RWPE1 (cell line): ENCODE measurements around the gene MKLN1.
A peak's percentile ranks its signal among the peaks of the same experiment; 100 is the strongest.
"Not testable (repeated sequence)": the region's sequence is repeated elsewhere in the genome, so short reads cannot be mapped to it uniquely, and the experiment has no call there.

Source experiments
- CTCF ChIA-PET: fragments of 350-600 bp; sonication (Branson Sonifier 250); formaldehyde crosslinking; extraction: SDS; loops from one replicate; lab custom pipeline; 2021; lab: Yijun Ruan, JAX
- POLR2A ChIA-PET: fragments of 400-600 bp; formaldehyde crosslinking; extraction: SDS; loops from one replicate; lab custom pipeline; 2020; ENCODE audit warnings: antibody characterized with exemption; ENCODE audit not compliant: low non-redundant PET; lab: Yijun Ruan, JAX
- DNase-seq: peaks from one replicate; pipeline ENCODE4 v3.0.0; 2012; ENCODE audit warnings: low spot score
- H3K27ac ChIP-seq: fragments of 450-650 bp; 2 replicates; pipeline ENCODE4 v1.5.1; 2017
- CTCF ChIP-seq: fragments of 450-650 bp; conservative IDR thresholded peaks from 2 replicates; pipeline ENCODE4 v1.5.1; 2017; ENCODE audit warnings: low read depth, mild to moderate bottlenecking

Gene MKLN1

GRCh38 chr7:131500357-131500756 lies 172.7 kb downstream of the MKLN1 start:
- ChIA-PET CTCF (no interaction called here), POLR2A (no interaction called here)
- TF ChIP-seq CTCF: no peak
- H3K27ac ChIP-seq: no peak overlapping the region
- no peak for DNase-seq

DNA sequence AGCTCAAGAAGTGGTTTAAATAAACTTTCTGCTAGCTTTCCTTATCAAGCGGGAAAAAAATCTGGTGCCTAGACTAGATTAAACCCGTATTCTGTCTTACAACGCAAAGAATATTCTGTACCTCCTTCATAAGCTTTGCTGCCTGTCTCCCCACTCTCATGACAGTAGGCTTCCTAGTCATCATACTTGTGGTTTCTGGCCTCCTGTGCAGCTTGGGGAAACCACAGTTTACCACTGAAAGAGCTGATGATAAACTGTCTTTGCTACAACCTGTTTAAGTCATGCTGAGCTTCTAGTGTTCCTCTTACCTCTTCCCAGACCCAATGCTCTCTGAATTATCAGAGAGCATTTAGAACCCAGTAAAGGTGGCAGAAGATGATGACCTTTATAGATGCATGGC lies 173.7 kb downstream of the MKLN1 start:
- H3K27ac ChIP-seq: no peak overlapping the region
- TF ChIP-seq CTCF: no peak
- ChIA-PET CTCF (no interaction called here), POLR2A (no interaction called here)
- no peak for DNase-seq

DNA sequence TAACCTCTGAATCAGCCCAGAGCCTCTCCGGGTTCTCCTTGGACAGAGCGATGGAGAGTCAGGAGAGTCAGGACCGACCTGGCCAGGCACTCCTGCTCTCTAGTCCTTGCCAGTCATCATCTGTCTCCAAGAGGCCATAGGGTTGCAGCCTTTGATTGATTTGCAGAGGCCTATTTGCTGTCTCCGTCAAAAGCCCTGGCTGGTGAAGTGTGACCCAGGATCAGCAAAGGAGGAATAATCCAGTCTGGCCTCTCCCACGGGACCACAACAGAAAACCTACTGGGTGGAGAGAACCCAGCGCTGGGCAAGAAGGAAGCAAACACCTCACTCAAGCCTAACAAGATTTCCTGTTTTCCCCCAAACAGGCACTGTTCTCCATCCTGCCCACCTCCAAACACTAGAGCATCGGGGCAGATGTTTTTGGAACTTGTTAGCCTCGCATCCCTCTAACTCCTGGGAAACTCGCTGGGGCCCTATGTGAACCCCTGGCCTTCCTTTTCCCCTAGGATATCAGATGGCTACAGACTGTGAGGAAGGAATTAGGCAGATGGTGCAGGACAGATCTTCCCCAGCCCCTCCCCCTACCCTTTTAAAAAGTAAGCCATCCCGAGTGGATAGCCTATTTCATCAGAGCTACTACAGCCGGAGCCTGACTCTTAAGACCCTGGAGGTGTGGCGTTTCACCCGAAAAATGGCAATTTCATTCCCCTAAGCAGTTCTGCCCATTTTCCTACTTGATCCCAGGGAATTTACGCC lies 174.4 kb downstream of the MKLN1 start:
- POLR2A ChIA-PET: no interaction called here
- DNase-seq: no peak
- no peak overlapping the region; the same call in 1 of the 2 replicates for H3K27ac ChIP-seq
- CTCF ChIA-PET: no interaction called here
- TF ChIP-seq CTCF: no peak

GRCh38 chr7:131502810-131503508 lies 175.3 kb downstream of the MKLN1 start:
- H3K27ac ChIP-seq: peak overlapping the region; percentile 32
- TF ChIP-seq CTCF: no peak
- CTCF ChIA-PET: no interaction called here
- DNase-seq: no peak
- POLR2A ChIA-PET: no interaction called here

GRCh38 chr7:131503639-131504038 lies 176.0 kb downstream of the MKLN1 start:
- CTCF ChIA-PET: interaction anchor here (1.0 kb wide), 1 partner anchor 10 kb away, joined by 3 read pairs; no protein-coding TSS in a partner anchor
- TF ChIP-seq CTCF: no peak
- POLR2A ChIA-PET: no interaction called here
- peak overlapping the region; percentile 32; the same call in 1 of the 2 replicates for H3K27ac ChIP-seq
- no peak for DNase-seq

DNA sequence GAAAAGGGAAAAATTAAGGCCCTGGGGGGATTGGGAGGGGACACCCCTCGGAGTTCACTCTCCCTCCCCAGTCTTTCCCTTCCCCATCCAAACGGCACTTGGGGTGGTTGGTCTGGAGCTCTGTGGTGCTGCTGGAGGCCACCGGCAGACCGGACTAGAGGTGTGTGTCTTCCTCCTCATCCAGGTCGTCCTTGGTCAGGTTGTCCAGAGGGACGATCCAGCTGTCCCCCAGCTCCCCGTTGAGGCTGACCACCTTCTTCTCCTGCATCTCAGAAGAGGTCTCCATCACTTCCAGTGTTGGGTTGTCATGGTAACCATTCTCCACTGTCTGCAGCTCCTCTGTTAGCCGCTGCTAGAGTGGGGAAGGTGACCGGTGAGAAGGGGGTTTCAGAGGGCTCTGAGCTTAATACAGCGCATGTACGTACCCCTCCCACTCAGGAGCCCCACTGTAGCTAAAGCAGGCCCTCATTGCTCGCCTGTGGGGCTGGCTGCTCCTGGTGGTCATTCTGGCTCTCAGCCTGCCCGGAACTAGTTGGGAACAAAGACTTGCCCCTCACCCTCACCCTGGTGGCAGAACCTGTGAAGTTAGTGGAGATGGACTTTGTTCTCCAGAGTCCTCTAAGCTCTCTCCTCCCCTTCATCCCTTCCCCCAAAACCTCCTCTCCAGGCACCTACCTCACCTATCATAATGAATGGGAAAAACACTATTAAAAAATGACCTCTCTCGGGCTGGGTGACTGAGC lies 176.7 kb downstream of the MKLN1 start:
- CTCF ChIA-PET: interaction anchor here (1.0 kb wide), 1 partner anchor 9 kb away, joined by 3 read pairs; no protein-coding TSS in a partner anchor
- no peak for DNase-seq
- no peak overlapping the region for H3K27ac ChIP-seq
- POLR2A ChIA-PET: no interaction called here
- TF ChIP-seq CTCF: no peak

GRCh38 chr7:131505037-131505620 lies 177.5 kb downstream of the MKLN1 start:
- CTCF ChIA-PET: interaction anchor here (0.6 to 0.9 kb wide), 2 partner anchors 9 to 149 kb away, joined by 3 read pairs; no protein-coding TSS in a partner anchor
- POLR2A ChIA-PET, DNase-seq, H3K27ac ChIP-seq: not testable (repeated sequence)
